PC-3 (cell line): ENCODE measurements around the gene CYP21A2.
"Not testable (repeated sequence)": the region's sequence is repeated elsewhere in the genome, so short reads cannot be mapped to it uniquely, and the experiment has no call there.

Experiments
- CTCF ChIP-seq: fragments of 300-600 bp; sonication (generic); conservative IDR thresholded peaks from 2 replicates; pipeline ENCODE4 v1.5.1; 2017; ENCODE audit warnings: antibody characterized with exemption, low read depth, mild to moderate bottlenecking, low read length
- EZH2 ChIP-seq: fragments of 300-600 bp; sonication (generic); IDR thresholded peaks from one replicate; pipeline ENCODE4 v1.6.1; 2017; ENCODE audit warnings: antibody characterized with exemption, mild to moderate bottlenecking, low read length; ENCODE audit not compliant: unreplicated experiment
- EZH2phosphoT487 ChIP-seq: fragments of 300-600 bp; sonication (generic); IDR thresholded peaks from 2 replicates; pipeline ENCODE4 v1.6.1; 2018; ENCODE audit warnings: mild to moderate bottlenecking, antibody characterized with exemption, low read length, borderline replicate concordance

GRCh38 chr6:32049149-32049548, 10.9 kb downstream of the CYP21A2 start:
- TF ChIP-seq CTCF, EZH2, EZH2phosphoT487: not testable (repeated sequence)
